Adipose tissue (tissue), 3 donors: Measurements from ENCODE around the gene PEX16. TPM values are rescaled to one million over a fixed set of nuclear protein-coding genes. Genes with fewer than 3 reads are reported as not detected.

Experiments
- H3K27ac ChIP-seq: one replicate; pipeline ENCODE4 v1.5.1; 2013; ENCODE audit warnings: low read depth, low read length
- WGBS, 3 donors: extraction: QIAGEN DNeasy Blood & Tissue Kit; methylation state at CpG; one replicate each; pipeline ENCODE4 v1.1.7; 2013; 5-methylcytosine and 5-hydroxymethylcytosine counted together
- polyA plus RNA-seq, 3 donors: library from polyadenylated mRNA; stranded (reverse); fragments of 200-250 nt; gene quantifications; one replicate each; pipeline ENCODE4 v1.2.3, GENCODE V29; 2013
- donor health status: healthy with polysubstance abuse.
- donor health status: Bipolar disorder and iron deficiency.
- donor health status: healthy.

Gene PEX16
- polyA plus RNA-seq, 3 donors = 17.9 to 40.8 (median 35.1) TPM

DNA sequence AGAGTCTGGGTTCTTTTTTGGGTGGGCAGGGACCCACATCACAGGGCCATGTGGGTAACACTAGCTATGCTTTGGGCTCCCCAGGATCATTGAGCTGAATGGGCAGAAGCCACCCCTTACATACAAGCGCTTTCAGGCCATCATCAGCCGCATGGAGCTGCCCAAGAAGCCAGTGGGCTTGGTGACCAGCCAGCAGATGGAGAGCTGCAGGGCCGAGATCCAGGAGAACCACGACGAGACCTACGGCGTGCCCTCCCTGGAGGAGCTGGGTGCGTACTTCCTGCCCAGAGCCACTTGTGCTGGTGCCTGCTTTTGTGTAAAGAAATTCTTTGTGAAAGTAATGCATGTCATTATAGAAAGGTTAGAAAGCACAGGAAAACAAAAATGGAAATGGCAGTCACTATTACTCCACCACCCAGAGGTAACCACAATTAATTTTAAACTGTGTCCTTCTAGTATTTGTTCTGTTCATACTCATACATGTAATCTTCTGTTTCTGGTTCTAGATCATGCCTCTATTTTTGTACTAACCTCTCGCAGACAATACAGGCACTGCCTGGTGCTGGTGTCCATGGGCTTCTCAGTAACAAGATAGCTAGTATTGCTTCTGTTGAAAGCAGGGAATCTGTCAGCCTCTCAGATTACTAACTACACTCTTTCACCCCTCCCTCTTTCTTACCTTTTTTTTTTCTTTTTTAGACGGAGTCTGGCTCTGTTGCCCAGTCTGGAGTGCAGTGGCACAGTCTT lies 56.7 kb downstream of the PEX16 start:
- H3K27ac ChIP-seq = no peak overlapping the region
- WGBS, 3 donors = 82 to 88% (median 84%) methylated on average over 10 of the region's 10 CpGs

GRCh38 chr11:45860348-45860747 lies 57.3 kb downstream of the PEX16 start:
- WGBS, 3 donors = 81 to 87% (median 85%) methylated on average over 5 of the region's 5 CpGs
- no peak overlapping the region for H3K27ac ChIP-seq

Other genes starting within 250 kb of the PEX16 start
- gene SLC35C1, start 112.7 kb downstream of the PEX16 start, polyA plus RNA-seq = 10 to 100 TPM; 10.4 to 52.0 (median 15.4) TPM
- gene CRY2, start 70.4 kb downstream of the PEX16 start, polyA plus RNA-seq = 10 to 100 TPM; 14.8 to 60.8 (median 16.2) TPM
- 10 to 100 TPM in 1 of 3 donors, 1 to 10 TPM in 2; 3.4 to 36.6 (median 3.6) TPM for gene MAPK8IP1, start 32.2 kb downstream of the PEX16 start, polyA plus RNA-seq
- gene FREY1, start 10.6 kb downstream of the PEX16 start, polyA plus RNA-seq = under 1 TPM in 1 of 3 donors, not detected in 2; 0.10 TPM
- gene LARGE2, start 4.8 kb upstream of the PEX16 start, polyA plus RNA-seq = 10 to 100 TPM in 1 of 3 donors, 1 to 10 TPM in 1, not detected in 1; 1.2 to 17.1 TPM
- 10 to 100 TPM in 2 of 3 donors, 1 to 10 TPM in 1; 6.5 to 29.5 (median 14.0) TPM for gene PHF21A, start 203.6 kb upstream of the PEX16 start, polyA plus RNA-seq